Peyer's patch (tissue), 4 donors: ENCODE data around the gene PIP4K2C.

Experiments
- CTCF ChIP-seq, 6 experiments: fragments of 450-650 bp in 4 of 6; fragments of 200-600 bp in 2 of 6; sonication (generic) in 1 of 6; IDR thresholded peaks; one replicate each; pipeline ENCODE4 v1.5.1; 2017 to 2019; ENCODE audit warnings: antibody characterized with exemption in 6 of 6, mild to moderate bottlenecking in 3 of 6, moderate library complexity in 1 of 6
- POLR2A ChIP-seq, 2 donors: fragments of 450-650 bp; IDR thresholded peaks; one replicate each; pipeline ENCODE4 v1.5.1; 2017; ENCODE audit warnings: antibody characterized with exemption in 2 of 2, mild to moderate bottlenecking in 2 of 2, moderate library complexity in 2 of 2

GRCh38 chr12:57575771-57576612 is 15.0 kb upstream of the PIP4K2C start:
- no peak for TF ChIP-seq CTCF (IDR thresholded peaks at IDR 0.05)
- no peak for TF ChIP-seq POLR2A (IDR thresholded peaks at IDR 0.05)
